CMK (cell line): ENCODE results near the gene CCL3.
"Not testable (repeated sequence)": the region's sequence is repeated elsewhere in the genome, so short reads cannot be mapped to it uniquely, and the experiment has no call there.

Experiments used
- DNase-seq: peaks from one replicate; pipeline ENCODE4 v3.0.0-alpha.2; 2010; ENCODE audit warnings: low read depth

CCL3 gene

GRCh38 chr17:36085765-36086164 lies 4.2 kb downstream of the CCL3 start:
- no peak for DNase-seq

- DNase-seq, result not testable (repeated sequence)
These were observed 6.3 kb downstream of the CCL3 start for GRCh38 chr17:36083691-36084090.

GRCh38 chr17:36082482-36083120 lies 7.3 kb downstream of the CCL3 start:
- DNase-seq, result not testable (repeated sequence)

GRCh38 chr17:36081681-36082471 lies 8.1 kb downstream of the CCL3 start:
- not testable (repeated sequence) for DNase-seq

GRCh38 chr17:36074365-36074764 lies 15.6 kb downstream of the CCL3 start:
- no peak for DNase-seq

GRCh38 chr17:36072431-36073121 lies 17.4 kb downstream of the CCL3 start:
- DNase-seq, result peak; percentile 57

GRCh38 chr17:36071751-36072150 lies 18.2 kb downstream of the CCL3 start:
- DNase-seq, result no peak

GRCh38 chr17:36070427-36070826 lies 19.5 kb downstream of the CCL3 start:
- DNase-seq, result no peak

GRCh38 chr17:36069136-36069535 lies 20.8 kb downstream of the CCL3 start:
- DNase-seq, result no peak

- no peak for DNase-seq
These were observed 21.4 kb downstream of the CCL3 start for GRCh38 chr17:36068524-36068923.

- no peak for DNase-seq
These were observed 23.5 kb downstream of the CCL3 start for GRCh38 chr17:36066365-36066985.

GRCh38 chr17:36063786-36064541 lies 26.0 kb downstream of the CCL3 start, which contains the start of gene CCL18:
CCL18 (plus strand) TSS chr17:36064272; CDS start chr17:36064343, 71 bp downstream.
- DNase-seq, result no peak

GRCh38 chr17:36060816-36061215 lies 29.1 kb downstream of the CCL3 start:
- no peak for DNase-seq

- no peak for DNase-seq
These were observed 30.5 kb downstream of the CCL3 start for GRCh38 chr17:36059406-36059805.

- DNase-seq, result no peak
These were observed 32.0 kb downstream of the CCL3 start for GRCh38 chr17:36057911-36058310.

GRCh38 chr17:36055921-36056520 lies 33.9 kb downstream of the CCL3 start:
- no peak for DNase-seq

GRCh38 chr17:36055171-36055570 lies 34.8 kb downstream of the CCL3 start:
- no peak for DNase-seq

- DNase-seq, result no peak
These were observed 40.3 kb downstream of the CCL3 start for GRCh38 chr17:36049643-36050042.

GRCh38 chr17:36048066-36048465 lies 41.9 kb downstream of the CCL3 start:
- DNase-seq, result peak; percentile 61
